ENCODE data around the gene UPK3A. TPM values are rescaled to one million over a fixed set of nuclear protein-coding genes. Genes with fewer than 3 reads are reported as not detected.

The UPK3A gene
- total and polyA plus RNA-seq, 2 of the 13 experiments (the other 11 are each of a cell fraction or from before 2014, with no cell fraction given), result 10.5 to 13.8 TPM

DNA sequence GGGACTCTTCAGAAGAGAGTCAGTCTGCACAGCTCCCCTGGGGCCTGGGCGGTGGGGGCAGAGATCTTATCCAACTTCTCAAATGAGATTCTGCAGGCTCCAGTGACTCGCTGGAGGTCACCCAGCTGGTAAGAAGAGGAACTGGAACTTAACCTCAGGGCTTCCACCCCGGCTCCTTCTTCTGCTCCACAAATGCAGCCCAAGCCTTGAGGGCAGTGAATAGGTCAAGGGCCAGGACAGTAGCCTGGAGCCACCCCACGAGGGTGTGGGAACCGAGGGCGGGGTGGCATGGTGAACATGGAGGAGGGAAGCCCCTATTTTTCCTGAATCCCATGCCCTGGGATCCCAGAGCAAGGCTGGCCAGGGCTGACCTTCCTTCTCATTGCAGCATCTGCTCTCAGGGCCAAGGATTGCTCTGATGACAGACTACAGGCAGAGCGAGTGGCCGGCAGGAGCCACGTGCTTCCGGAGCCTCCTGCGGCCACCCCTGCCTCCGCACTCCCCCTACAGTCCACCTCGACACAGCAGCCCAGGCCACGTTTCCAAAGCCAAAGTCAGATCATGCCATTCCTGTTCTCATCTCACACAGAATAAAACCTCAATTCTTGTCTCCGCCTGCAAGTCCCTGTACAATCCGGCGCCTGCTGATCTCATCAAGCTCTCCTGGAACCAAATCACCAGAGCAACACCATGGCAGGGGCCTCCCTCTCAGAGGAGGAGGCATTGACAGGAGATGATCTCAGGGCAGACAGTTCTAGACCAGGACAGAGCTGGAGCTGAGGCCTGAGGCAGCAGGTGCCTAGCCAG is 21.1 kb upstream of the UPK3A start (continued):
- TF ChIP-seq, protein P1, sequence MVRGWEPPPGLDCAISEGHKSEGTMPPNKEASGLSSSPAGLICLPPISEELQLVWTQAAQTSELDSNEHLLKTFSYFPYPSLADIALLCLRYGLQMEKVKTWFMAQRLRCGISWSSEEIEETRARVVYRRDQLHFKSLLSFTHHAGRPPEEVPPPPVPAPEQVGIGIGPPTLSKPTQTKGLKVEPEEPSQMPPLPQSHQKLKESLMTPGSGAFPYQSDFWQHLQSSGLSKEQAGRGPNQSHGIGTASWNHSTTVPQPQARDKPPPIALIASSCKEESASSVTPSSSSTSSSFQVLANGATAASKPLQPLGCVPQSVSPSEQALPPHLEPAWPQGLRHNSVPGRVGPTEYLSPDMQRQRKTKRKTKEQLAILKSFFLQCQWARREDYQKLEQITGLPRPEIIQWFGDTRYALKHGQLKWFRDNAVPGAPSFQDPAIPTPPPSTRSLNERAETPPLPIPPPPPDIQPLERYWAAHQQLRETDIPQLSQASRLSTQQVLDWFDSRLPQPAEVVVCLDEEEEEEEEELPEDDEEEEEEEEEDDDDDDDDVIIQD (CRISPR knock-in tag; IDR thresholded peaks at IDR 0.05; ENCODE audit: low read depth), result peak; percentile 55; the same call in 1 of the 2 replicates
- TF ChIP-seq NRL (CRISPR knock-in tag; IDR thresholded peaks at IDR 0.05; ENCODE audit: borderline replicate concordance) (no peak), HNF4A (CRISPR knock-in tag; IDR thresholded peaks at IDR 0.05) (peak; percentile 37), FLYWCH1 (CRISPR knock-in tag; IDR thresholded peaks at IDR 0.05) (no peak), HOXA3 (CRISPR knock-in tag; IDR thresholded peaks at IDR 0.05) (peak; percentile 72), CBX5 (CRISPR knock-in tag; IDR thresholded peaks at IDR 0.05; ENCODE audit: borderline replicate concordance) (0 out of 2 replicates have a peak, but pooled peaks have one; percentile 24), IKZF5 (CRISPR knock-in tag; IDR thresholded peaks at IDR 0.05) (peak; percentile 97), KLF16 (CRISPR knock-in tag; IDR thresholded peaks at IDR 0.05) (peak in 1 of 2 experiments; percentile 86; a peak in 1 of 4 replicates), ZNF768 (CRISPR knock-in tag; IDR thresholded peaks at IDR 0.05) (peak; percentile 61; the same call in 1 of the 2 replicates), ZNF512B (CRISPR knock-in tag; IDR thresholded peaks at IDR 0.05; ENCODE audit: borderline replicate concordance) (peak; percentile 63; the same call in 1 of the 2 replicates), ARID3A (IDR thresholded peaks at IDR 0.05; ENCODE audit: low read depth, low read length) (peak; percentile 29; the same call in 1 of the 2 replicates), ZNF335 (CRISPR knock-in tag; IDR thresholded peaks at IDR 0.05) (peak; percentile 50; the same call in 1 of the 2 replicates), SOX6 (IDR thresholded peaks at IDR 0.05) (no peak), SOX6 (CRISPR knock-in tag; IDR thresholded peaks at IDR 0.05) (peak; percentile 40)
- TF ChIP-seq, protein P2, sequence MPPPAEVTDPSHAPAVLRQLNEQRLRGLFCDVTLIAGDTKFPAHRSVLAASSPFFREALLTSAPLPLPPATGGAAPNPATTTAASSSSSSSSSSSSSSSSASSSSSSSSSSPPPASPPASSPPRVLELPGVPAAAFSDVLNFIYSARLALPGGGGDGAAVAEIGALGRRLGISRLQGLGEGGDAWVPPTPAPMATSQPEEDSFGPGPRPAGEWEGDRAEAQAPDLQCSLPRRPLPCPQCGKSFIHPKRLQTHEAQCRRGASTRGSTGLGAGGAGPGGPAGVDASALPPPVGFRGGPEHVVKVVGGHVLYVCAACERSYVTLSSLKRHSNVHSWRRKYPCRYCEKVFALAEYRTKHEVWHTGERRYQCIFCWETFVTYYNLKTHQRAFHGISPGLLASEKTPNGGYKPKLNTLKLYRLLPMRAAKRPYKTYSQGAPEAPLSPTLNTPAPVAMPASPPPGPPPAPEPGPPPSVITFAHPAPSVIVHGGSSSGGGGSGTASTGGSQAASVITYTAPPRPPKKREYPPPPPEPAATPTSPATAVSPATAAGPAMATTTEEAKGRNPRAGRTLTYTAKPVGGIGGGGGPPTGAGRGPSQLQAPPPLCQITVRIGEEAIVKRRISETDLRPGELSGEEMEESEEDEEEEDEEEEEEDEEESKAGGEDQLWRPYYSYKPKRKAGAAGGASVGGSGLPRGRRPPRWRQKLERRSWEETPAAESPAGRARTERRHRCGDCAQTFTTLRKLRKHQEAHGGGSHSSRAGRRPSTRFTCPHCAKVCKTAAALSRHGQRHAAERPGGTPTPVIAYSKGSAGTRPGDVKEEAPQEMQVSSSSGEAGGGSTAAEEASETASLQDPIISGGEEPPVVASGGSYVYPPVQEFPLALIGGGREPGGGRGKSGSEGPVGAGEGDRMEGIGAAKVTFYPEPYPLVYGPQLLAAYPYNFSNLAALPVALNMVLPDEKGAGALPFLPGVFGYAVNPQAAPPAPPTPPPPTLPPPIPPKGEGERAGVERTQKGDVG (CRISPR knock-in tag; IDR thresholded peaks at IDR 0.05; ENCODE audit: borderline replicate concordance), result peak; percentile 69; the same call in 1 of the 2 replicates
- TF ChIP-seq, protein P3, sequence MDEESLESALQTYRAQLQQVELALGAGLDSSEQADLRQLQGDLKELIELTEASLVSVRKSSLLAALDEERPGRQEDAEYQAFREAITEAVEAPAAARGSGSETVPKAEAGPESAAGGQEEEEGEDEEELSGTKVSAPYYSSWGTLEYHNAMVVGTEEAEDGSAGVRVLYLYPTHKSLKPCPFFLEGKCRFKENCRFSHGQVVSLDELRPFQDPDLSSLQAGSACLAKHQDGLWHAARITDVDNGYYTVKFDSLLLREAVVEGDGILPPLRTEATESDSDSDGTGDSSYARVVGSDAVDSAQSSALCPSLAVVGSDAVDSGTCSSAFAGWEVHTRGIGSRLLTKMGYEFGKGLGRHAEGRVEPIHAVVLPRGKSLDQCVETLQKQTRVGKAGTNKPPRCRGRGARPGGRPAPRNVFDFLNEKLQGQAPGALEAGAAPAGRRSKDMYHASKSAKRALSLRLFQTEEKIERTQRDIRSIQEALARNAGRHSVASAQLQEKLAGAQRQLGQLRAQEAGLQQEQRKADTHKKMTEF (CRISPR knock-in tag; IDR thresholded peaks at IDR 0.05), result peak; percentile 69
